HG03025 (cell line): ENCODE data around the gene KIAA0232.

Experiments
- ATAC-seq: cut with Tn5 transposase; IDR thresholded peaks from one replicate; pipeline ENCODE4 v1.9.1; 2021; ENCODE audit warnings: mild to moderate bottlenecking, moderate library complexity; ENCODE audit not compliant: unreplicated experiment, low FRiP score

The KIAA0232 gene

DNA sequence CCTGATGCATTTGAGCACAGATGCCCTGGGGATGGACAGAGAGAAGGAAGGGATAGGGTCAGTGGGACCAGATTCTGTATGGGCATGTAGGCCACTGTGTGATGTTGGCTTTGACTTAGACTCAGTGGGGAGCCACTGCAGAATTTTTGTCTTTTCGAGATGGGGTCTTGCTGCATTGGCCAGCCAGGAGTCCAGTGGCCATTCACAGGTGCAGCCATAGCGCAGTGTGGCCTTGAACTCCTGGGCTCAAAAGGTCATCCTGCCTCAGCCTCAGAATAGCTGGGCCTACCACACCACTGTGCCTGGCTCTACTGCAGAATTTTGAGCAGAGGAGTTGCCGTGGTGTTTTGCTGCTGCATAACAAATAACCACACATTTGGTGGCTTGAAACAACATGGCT is 149.9 kb downstream of the KIAA0232 start:
- ATAC-seq: no peak

GRCh38 chr4:6932918-6933317 is 150.4 kb downstream of the KIAA0232 start:
- ATAC-seq: no peak
